ENCODE measurements around the gene TMEM240.
"Not testable (repeated sequence)": the region's sequence is repeated elsewhere in the genome, so short reads cannot be mapped to it uniquely, and the experiment has no call there.

The TMEM240 gene

GRCh38 chr1:1490633-1491230 is 49.7 kb downstream of the TMEM240 start:
- no peak for DNase-seq

GRCh38 chr1:1489861-1490260 is 50.6 kb downstream of the TMEM240 start:
- no peak for DNase-seq

GRCh38 chr1:1489231-1489630 is 51.2 kb downstream of the TMEM240 start:
- no peak for DNase-seq

- no peak for DNase-seq
Measured at GRCh38 chr1:1487701-1488100, 52.7 kb downstream of the TMEM240 start.

- DNase-seq: not testable (repeated sequence)
Measured at GRCh38 chr1:1485755-1486317, 54.6 kb downstream of the TMEM240 start.

GRCh38 chr1:1484976-1485750 is 55.3 kb downstream of the TMEM240 start:
- not testable (repeated sequence) for DNase-seq
